GM12878 (cell line): ENCODE results near the gene CCL16. TPM values are rescaled to one million over a fixed set of nuclear protein-coding genes. Genes with fewer than 3 reads are reported as not detected.

Source experiments
- ATAC-seq: fragments of 200-7000 bp; cut with Tn5 transposase; 3 replicates; pipeline ENCODE4 v1.9.1; 2020; ENCODE audit warnings: mild to moderate bottlenecking, moderate library complexity
- BruUV-seq: library from RNA; stranded (reverse); fragments of 400-500 nt; replicated peaks from 2 replicates; lab custom pipeline; 2021; lab: Mats Ljungman, UMichigan
- CTCF ChIA-PET: fragments of 300-600 bp; sonication (Branson Sonifier 250); formaldehyde crosslinking; extraction: SDS; loops from one replicate; lab custom pipeline; 2021; ENCODE audit warnings: inconsistent platforms; lab: Yijun Ruan, JAX
- POLR2A ChIA-PET: fragments of 350-600 bp; formaldehyde crosslinking; extraction: SDS; loops from one replicate; lab custom pipeline; 2021; ENCODE audit warnings: inconsistent platforms; lab: Charles Lee
- RAD21 ChIA-PET: fragments of 300-600 bp; sonication (Branson Sonifier 250); formaldehyde crosslinking; loops from one replicate; lab custom pipeline; 2023; ENCODE audit warnings: antibody characterized with exemption; ENCODE audit not compliant: unreplicated experiment; lab: Charles Lee
- SMC1A ChIA-PET: fragments of 300-600 bp; sonication (Branson Sonifier 250); formaldehyde crosslinking; loops from one replicate; lab custom pipeline; 2023; ENCODE audit not compliant: unreplicated experiment, uncharacterized antibody; lab: Charles Lee
- DNase-seq: peaks from one replicate; pipeline ENCODE4 v3.0.0-alpha.2; 2011; ENCODE audit warnings: low read depth, low spot score
- FAIRE-seq: peaks from 3 replicates; lab custom pipeline; 2011; peaks lifted over from hg19 to GRCh38; lab: Jason Lieb, UNC
- H2AFZ ChIP-seq: 2 replicates; pipeline ENCODE4 v1.6.0; 2011; ENCODE audit warnings: low read depth, low read length, control low read depth; ENCODE audit not compliant: control insufficient read depth
- H3K27ac ChIP-seq: 2 replicates; pipeline ENCODE4 v1.5.1; 2011; ENCODE audit warnings: control low read depth; ENCODE audit not compliant: control insufficient read depth, insufficient read depth
- H3K27me3 ChIP-seq, 2 experiments: replicated peaks in 1 of 2; 2 replicates each; pipeline versions ENCODE4 v1.6.0 to v1.6.1; 2011; ENCODE audit warnings: low read length in 1 of 2; ENCODE audit not compliant: control insufficient read depth in 2 of 2, insufficient read depth in 2 of 2
- H3K36me3 ChIP-seq, 2 experiments: 2 replicates each; pipeline ENCODE4 v1.5.1; 2011; ENCODE audit warnings: low read length in 1 of 2; ENCODE audit not compliant: control insufficient read depth in 2 of 2, insufficient read depth in 2 of 2
- H3K4me1 ChIP-seq: 2 replicates; pipeline ENCODE4 v1.6.1; 2011; ENCODE audit warnings: mild to moderate bottlenecking, low read length, moderate library complexity, mixed read lengths; ENCODE audit not compliant: control insufficient read depth, insufficient read depth
- H3K4me2 ChIP-seq: 2 replicates; pipeline ENCODE4 v1.6.0; 2011; ENCODE audit warnings: control low read depth; ENCODE audit not compliant: control insufficient read depth, insufficient read depth
- H3K4me3 ChIP-seq: fragments of 200-600 bp; sonication (generic); 2 replicates; pipeline ENCODE4 v1.5.1; 2016
- H3K79me2 ChIP-seq: 2 replicates; pipeline ENCODE4 v1.6.0; 2011; ENCODE audit warnings: low read length; ENCODE audit not compliant: control insufficient read depth, insufficient read depth
- H3K9ac ChIP-seq: 2 replicates; pipeline ENCODE4 v1.8.0; 2011; ENCODE audit warnings: low read length, control low read depth, mixed read lengths; ENCODE audit not compliant: control insufficient read depth, insufficient read depth
- H3K9me3 ChIP-seq: replicated peaks from 3 replicates; pipeline ENCODE4 v1.5.1; 2011; ENCODE audit warnings: mild to moderate bottlenecking, low read length; ENCODE audit not compliant: control insufficient read depth, insufficient read depth
- H4K20me1 ChIP-seq: 2 replicates; pipeline ENCODE4 v1.6.0; 2011; ENCODE audit not compliant: control insufficient read depth, insufficient read depth
- ATF3 ChIP-seq: IDR thresholded peaks from 2 replicates; pipeline ENCODE4 v1.6.1; 2011; ENCODE audit warnings: low read depth, mild to moderate bottlenecking, low read length, moderate library complexity, borderline replicate concordance; ENCODE audit errors: extremely low read depth
- ESRRA ChIP-seq: IDR thresholded peaks from 2 replicates; pipeline ENCODE4 v1.6.1; 2012; ENCODE audit warnings: mild to moderate bottlenecking, low read length, improper control_type of control experiment
- IRF5 ChIP-seq: fragments of 450-650 bp; IDR thresholded peaks from 2 replicates; pipeline ENCODE4 v1.6.1; 2017; ENCODE audit warnings: borderline replicate concordance
- KAT2A ChIP-seq: conservative IDR thresholded peaks from 2 replicates; pipeline ENCODE4 v1.6.1; 2011; ENCODE audit warnings: low read depth, low read length; ENCODE audit not compliant: control insufficient read depth
- MLLT1 ChIP-seq: fragments of 450-650 bp; IDR thresholded peaks from 2 replicates; pipeline ENCODE4 v1.6.1; 2016; ENCODE audit warnings: mild to moderate bottlenecking
- NR2C1 ChIP-seq: fragments of 450-650 bp; IDR thresholded peaks from 2 replicates; pipeline ENCODE4 v1.6.1; 2017; ENCODE audit warnings: antibody characterized with exemption, mild to moderate bottlenecking, moderate library complexity
- RFX5 ChIP-seq: IDR thresholded peaks from 2 replicates; pipeline ENCODE4 v1.6.1; 2011; ENCODE audit warnings: low read depth, low read length, improper control_type of control experiment
- SKIL ChIP-seq: fragments of 450-650 bp; IDR thresholded peaks from 2 replicates; pipeline ENCODE4 v1.6.1; 2017; ENCODE audit warnings: mild to moderate bottlenecking, low read depth, inconsistent platforms; ENCODE audit not compliant: poor library complexity, severe bottlenecking
- SMC3 ChIP-seq: IDR thresholded peaks from 2 replicates; pipeline ENCODE4 v1.6.1; 2011; ENCODE audit warnings: low read length, improper control_type of control experiment, borderline replicate concordance
- SRF ChIP-seq, 2 experiments: IDR thresholded peaks; 2 replicates each; pipeline ENCODE4 v1.6.1; 2011; ENCODE audit warnings: low read depth in 2 of 2, low read length in 2 of 2, mild to moderate bottlenecking in 1 of 2, moderate library complexity in 1 of 2
- TCF7 ChIP-seq: IDR thresholded peaks from 2 replicates; pipeline ENCODE4 v1.6.1; 2014; ENCODE audit warnings: antibody characterized with exemption, borderline replicate concordance
- WRNIP1 ChIP-seq: IDR thresholded peaks from 2 replicates; pipeline ENCODE4 v1.6.1; 2011; ENCODE audit warnings: low read depth, low read length, improper control_type of control experiment, borderline replicate concordance
- YY1 ChIP-seq: IDR thresholded peaks from 2 replicates; pipeline ENCODE4 v1.6.1; 2011; ENCODE audit warnings: low read depth, mild to moderate bottlenecking, low read length
- ZNF592 ChIP-seq: fragments of 450-650 bp; IDR thresholded peaks from 2 replicates; pipeline ENCODE4 v1.6.1; 2017; ENCODE audit warnings: mild to moderate bottlenecking, moderate library complexity
- WGBS: methylation state at CpG from one replicate; pipeline ENCODE4 v1.1.6; 2016; ENCODE audit warnings: low lambda C conversion rate; ENCODE audit not compliant: insufficient replicate concordance, insufficient coverage; ENCODE audit errors: missing lambda C conversion rate; 5-methylcytosine and 5-hydroxymethylcytosine counted together
- in situ Hi-C: fragments of 300-500 bp; cut with MboI; formaldehyde crosslinking; loops from 9 replicates; pipeline ENCODE4 v1.14.3; 2018; ENCODE audit warnings: mixed read lengths
- intact Hi-C: fragments of 100-400 bp; cut with micrococcal nuclease; formaldehyde crosslinking; loops from one replicate; pipeline ENCODE4 v1.14.2; 2022; ENCODE audit not compliant: unreplicated experiment
- polyA plus RNA-seq, 11 experiments: library from polyadenylated mRNA; depleted of rRNA in 4 of 11; unstranded in 6 of 11; stranded (reverse) in 5 of 11; fragments of >200 nt; fragmentation: Nextera tagmentation in 4 of 11; fragmentation: Illumina TruSeq in 1 of 11; extraction: Ambion mirVana in 4 of 11; extraction: Trizol in 1 of 11; gene quantifications; 1 replicate in 1 of 11; 2 replicates in 10 of 11; pipeline versions ENCODE4 v1.2.1 to v1.2.3, GENCODE V29; 2011 to 2016; ENCODE audit warnings: inconsistent platforms in 2 of 11, missing spikeins in 2 of 11, low read depth in 1 of 11
- total RNA-seq, 4 experiments: library from RNA; depleted of rRNA in 3 of 4; stranded (reverse); fragments of >200 nt in 3 of 4; fragmentation: Illumina TruSeq in 1 of 4; extraction: Trizol in 1 of 4; gene quantifications; 2 replicates each; pipeline versions ENCODE4 v1.2.1 to v1.2.3, GENCODE V29; 2013 to 2021

The CCL16 gene
- total and polyA plus RNA-seq, 10 of the 15 experiments (the other 5 are each of a cell fraction or from before 2014, with no cell fraction given) = not detected

- no peak for TF ChIP-seq KAT2A
- TF ChIP-seq IRF5 = no peak
- TF ChIP-seq SRF (IDR thresholded peaks at IDR 0.05; ENCODE audit: low read depth in 2 of 2, low read length in 2 of 2) = no peak
- no peak for TF ChIP-seq NR2C1
- no peak for TF ChIP-seq WRNIP1
- no peak for TF ChIP-seq RFX5
- no peak for TF ChIP-seq ESRRA
- TF ChIP-seq YY1 = no peak
- no peak for TF ChIP-seq ATF3
- no peak for TF ChIP-seq SMC3
- TF ChIP-seq SKIL = no peak
- no peak for TF ChIP-seq ZNF592
- TF ChIP-seq TCF7 = no peak
- TF ChIP-seq MLLT1 = no peak
- no peak for FAIRE-seq
Observed at GRCh38 chr17:35972066-35972465, 9.2 kb downstream of the CCL16 start.

More at GRCh38 chr17:35972066-35972465, 9.2 kb downstream of the CCL16 start:
- H3K27me3 ChIP-seq = no peaks in the 10 kb centered on the region
- no peak overlapping the region for H3K4me3 ChIP-seq
- RAD21 ChIA-PET = interaction anchor here (1.4 to 17.2 kb wide), 4 partner anchors 9 to 183 kb away, joined by 3 to 342 read pairs (median 11); partner anchors contain the start of gene CCL16
- CTCF ChIA-PET = interaction anchor here (1.1 to 19.0 kb wide), 7 partner anchors 10 to 510 kb away, joined by 3 to 622 read pairs (median 24); partner anchors contain the start of genes CCL15 and CCL16
- SMC1A ChIA-PET = interaction anchor here (1.2 to 17.2 kb wide), 7 partner anchors 10 to 178 kb away, joined by 4 to 485 read pairs (median 7); partner anchors contain the start of gene CCL3
- POLR2A ChIA-PET = no interaction called here
- WGBS = 42% methylated on average over 1 of the region's 1 CpG
- H3K79me2 ChIP-seq = no peaks in the 10 kb centered on the region
- no peaks in the 10 kb centered on the region for H3K9me3 ChIP-seq
- H3K36me3 ChIP-seq = no peaks in the 10 kb centered on the region
- BruUV-seq = no TSS peak
- no peak overlapping the region for H3K9ac ChIP-seq
- H2AFZ ChIP-seq = no peak overlapping the region
- no peak overlapping the region for H3K27ac ChIP-seq
- no peak for DNase-seq
- no peak for ATAC-seq
- no peaks in the 10 kb centered on the region; the same call in 1 of the 2 replicates for H3K4me1 ChIP-seq
- no peak overlapping the region for H3K4me2 ChIP-seq
- H4K20me1 ChIP-seq = no peaks in the 10 kb centered on the region
- intact Hi-C loops = no loop called here
- in situ Hi-C loops = loop anchor here (5.0 kb wide), 3 partner anchors 100 to 515 kb away; partner anchors contain the start of gene ZNHIT3
